NCI-H2029 (cell line): ENCODE results near the gene ABCB6.
"Not testable (repeated sequence)": the region's sequence is repeated elsewhere in the genome, so short reads cannot be mapped to it uniquely, and the experiment has no call there.

Experiments
- DNase-seq: peaks from one replicate; lab custom pipeline; 2025; lab: John Stamatoyannopoulos, UW

The ABCB6 gene

GRCh38 chr2:219213486-219214071 lies 5.2 kb downstream of the ABCB6 start:
- DNase-seq, result no peak

GRCh38 chr2:219213026-219213415 lies 5.7 kb downstream of the ABCB6 start:
- no peak for DNase-seq

GRCh38 chr2:219210886-219211362 lies 7.8 kb downstream of the ABCB6 start:
- no peak for DNase-seq

GRCh38 chr2:219210196-219210885 lies 8.4 kb downstream of the ABCB6 start:
- DNase-seq, result no peak

GRCh38 chr2:219209236-219210195 lies 9.2 kb downstream of the ABCB6 start:
- no peak for DNase-seq

GRCh38 chr2:219207884-219208740 lies 10.6 kb downstream of the ABCB6 start:
- peak; percentile 4 for DNase-seq

GRCh38 chr2:219207134-219207883 lies 11.4 kb downstream of the ABCB6 start:
- DNase-seq, result no peak

- DNase-seq, result peak; percentile 92
Observed at GRCh38 chr2:219206328-219207133, 12.2 kb downstream of the ABCB6 start, which contains the start of gene ZFAND2B. TSS of gene ZFAND2B (plus strand) at chr2:219206782. CDS start at chr2:219206988, 206 bp downstream.

- DNase-seq, result no peak
Observed at GRCh38 chr2:219205981-219206327, 12.8 kb downstream of the ABCB6 start.

GRCh38 chr2:219205165-219205538 lies 13.6 kb downstream of the ABCB6 start:
- no peak for DNase-seq

GRCh38 chr2:219204425-219205164 lies 14.2 kb downstream of the ABCB6 start:
- no peak for DNase-seq

GRCh38 chr2:219201331-219201730 lies 17.4 kb downstream of the ABCB6 start:
- DNase-seq, result not testable (repeated sequence)

- not testable (repeated sequence) for DNase-seq
Observed at GRCh38 chr2:219200502-219201326, 18.0 kb downstream of the ABCB6 start.

GRCh38 chr2:219199470-219200211 lies 19.1 kb downstream of the ABCB6 start:
- DNase-seq, result no peak

GRCh38 chr2:219198974-219199373 lies 19.8 kb downstream of the ABCB6 start:
- no peak for DNase-seq

- no peak for DNase-seq
Observed at GRCh38 chr2:219197388-219197787, 21.4 kb downstream of the ABCB6 start.

- no peak for DNase-seq
Observed at GRCh38 chr2:219186754-219187456, 31.9 kb downstream of the ABCB6 start.
